Measurements from ENCODE around the gene KIF5B. TPM values are rescaled to one million over a fixed set of nuclear protein-coding genes. Genes with fewer than 3 reads are reported as not detected.

The KIF5B gene
- total RNA-seq, 1 experiment from 2014 or later, result 70.5 TPM

DNA sequence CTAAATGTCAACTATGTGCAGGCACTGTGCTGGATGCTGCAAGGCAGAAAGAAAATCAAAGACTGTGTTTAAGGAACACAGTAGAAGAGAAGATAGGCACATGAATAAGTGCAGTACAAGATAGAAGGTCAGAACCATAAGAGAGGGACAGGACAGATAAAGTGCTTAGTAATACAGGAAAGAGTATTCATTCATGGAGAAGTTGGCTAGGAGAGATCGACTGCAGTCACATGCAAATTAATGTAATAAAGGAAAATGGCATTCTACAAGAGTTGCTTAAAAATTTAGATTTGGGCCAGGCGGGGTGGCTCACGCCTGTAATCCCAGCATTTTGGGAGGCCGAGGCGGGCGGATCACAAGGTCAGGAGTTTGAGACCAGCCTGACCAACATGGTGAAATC is 24.8 kb downstream of the KIF5B start:
- Histone ChIP-seq H3K27me3 (ENCODE audit: insufficient read depth, low read length) (no peaks in the 10 kb centered on the region), H2BK15ac (ENCODE audit: low read depth, low read length) (no peak overlapping the region), H3K23ac (ENCODE audit: insufficient read length, low read depth, low read length) (no peak overlapping the region), H4K5ac (ENCODE audit: insufficient read length, low read depth, low read length) (no peak overlapping the region), H4K8ac (replicated peaks; ENCODE audit: insufficient read length, low read depth, low read length) (no peak overlapping the region), H3K9ac (ENCODE audit: extremely low read depth, insufficient read length, low read length) (no peak overlapping the region), H3T11ph (ENCODE audit: low read length) (no peak overlapping the region), H3K56ac (ENCODE audit: insufficient read length, low read depth, low read length) (no peak overlapping the region), H3K4me1 (ENCODE audit: insufficient read depth, low read length) (no peaks in the 10 kb centered on the region), H2AK5ac (ENCODE audit: insufficient read length, low read length) (no peak overlapping the region), H2BK20ac (ENCODE audit: low read depth, low read length, poor library complexity, severe bottlenecking) (no peak overlapping the region), H2BK12ac (ENCODE audit: insufficient read length, low read depth, low read length) (no peak overlapping the region), H3K9me3 (ENCODE audit: control insufficient read depth, low read depth, low read length) (no peaks in the 10 kb centered on the region), H3K18ac (ENCODE audit: insufficient read length, low read depth, low read length) (no peak overlapping the region), H4K20me1 (ENCODE audit: control insufficient read depth, insufficient read depth, insufficient read length) (no peaks in the 10 kb centered on the region), H2BK120ac (ENCODE audit: low read depth, low read length, poor library complexity, severe bottlenecking) (no peak overlapping the region), H3K4me2 (ENCODE audit: insufficient read depth, insufficient read length, low read length) (no peak overlapping the region), H2BK5ac (ENCODE audit: insufficient read length, low read length) (no peak overlapping the region), H3K79me1 (ENCODE audit: insufficient read depth, low read depth, low read length, poor library complexity, severe bottlenecking) (no peaks in the 10 kb centered on the region), H3K79me2 (ENCODE audit: insufficient read depth, low read length) (no peaks in the 10 kb centered on the region), H4K91ac (ENCODE audit: insufficient read length, low read depth, low read length) (no peak overlapping the region), H3K4ac (ENCODE audit: low read depth, low read length) (no peak overlapping the region), H3K23me2 (ENCODE audit: insufficient read length, low read depth, low read length, poor library complexity, severe bottlenecking) (no peaks in the 10 kb centered on the region), H2AFZ (ENCODE audit: low read length) (no peak overlapping the region), H3K27ac (ENCODE audit: insufficient read length, low read depth, low read length) (no peak overlapping the region), H3K14ac (ENCODE audit: insufficient read depth, low read length) (no peak overlapping the region)
- H3K9me3 Mint-ChIP-seq, result no peaks in the 10 kb centered on the region
- no peaks in the 10 kb centered on the region for H3K4me1 Mint-ChIP-seq
- no peaks in the 10 kb centered on the region for H3K27me3 Mint-ChIP-seq (ENCODE audit: low read depth)
- no peak overlapping the region for H3K4me3 Mint-ChIP-seq
- no peak for DNase-seq
- TF ChIP-seq, protein P1, sequence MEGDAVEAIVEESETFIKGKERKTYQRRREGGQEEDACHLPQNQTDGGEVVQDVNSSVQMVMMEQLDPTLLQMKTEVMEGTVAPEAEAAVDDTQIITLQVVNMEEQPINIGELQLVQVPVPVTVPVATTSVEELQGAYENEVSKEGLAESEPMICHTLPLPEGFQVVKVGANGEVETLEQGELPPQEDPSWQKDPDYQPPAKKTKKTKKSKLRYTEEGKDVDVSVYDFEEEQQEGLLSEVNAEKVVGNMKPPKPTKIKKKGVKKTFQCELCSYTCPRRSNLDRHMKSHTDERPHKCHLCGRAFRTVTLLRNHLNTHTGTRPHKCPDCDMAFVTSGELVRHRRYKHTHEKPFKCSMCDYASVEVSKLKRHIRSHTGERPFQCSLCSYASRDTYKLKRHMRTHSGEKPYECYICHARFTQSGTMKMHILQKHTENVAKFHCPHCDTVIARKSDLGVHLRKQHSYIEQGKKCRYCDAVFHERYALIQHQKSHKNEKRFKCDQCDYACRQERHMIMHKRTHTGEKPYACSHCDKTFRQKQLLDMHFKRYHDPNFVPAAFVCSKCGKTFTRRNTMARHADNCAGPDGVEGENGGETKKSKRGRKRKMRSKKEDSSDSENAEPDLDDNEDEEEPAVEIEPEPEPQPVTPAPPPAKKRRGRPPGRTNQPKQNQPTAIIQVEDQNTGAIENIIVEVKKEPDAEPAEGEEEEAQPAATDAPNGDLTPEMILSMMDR (conservative IDR thresholded peaks at IDR 0.05), result no peak
- peak overlapping the region in 1 of 3 experiments; percentile 39; a peak in 2 of 7 replicates for H3K27ac Mint-ChIP-seq
- no CpG with 5 or more reads among the region's 6 CpGs for WGBS (ENCODE audit: extremely low coverage, insufficient read length, low lambda C conversion rate)
- peaks cover 64 to 94% (median 93%) of the 10 kb centered on the region in 3 experiments for H3K36me3 Mint-ChIP-seq (ENCODE audit: insufficient read depth in 1 of 3, low read depth in 3 of 3)

Data from H9 (cell line).